ENCODE results near the gene ANKDD1B.
"Not testable (repeated sequence)": the region's sequence is repeated elsewhere in the genome, so short reads cannot be mapped to it uniquely, and the experiment has no call there.

Gene ANKDD1B

GRCh38 chr5:75681125-75681830 is 70.0 kb downstream of the ANKDD1B start:
- Mint-ChIP-seq H3K36me3 (ENCODE audit: low read depth) (peaks cover 33% of the 10 kb centered on the region), H3K4me1 (ENCODE audit: low read depth) (peaks cover 20% of the 10 kb centered on the region), H3K9me3 (no peaks in the 10 kb centered on the region), H3K27ac (no peak overlapping the region), H3K27me3 (ENCODE audit: low read depth) (no peaks in the 10 kb centered on the region), H3K4me3 (no peak overlapping the region)
- no peak for DNase-seq (ENCODE audit: low spot score)

GRCh38 chr5:75685141-75685540 is 73.9 kb downstream of the ANKDD1B start:
- Mint-ChIP-seq H3K4me3 (no peak overlapping the region), H3K27me3 (ENCODE audit: low read depth) (no peaks in the 10 kb centered on the region), H3K36me3 (ENCODE audit: low read depth) (peaks cover 36% of the 10 kb centered on the region), H3K9me3 (no peaks in the 10 kb centered on the region), H3K4me1 (ENCODE audit: low read depth) (peaks cover 5% of the 10 kb centered on the region), H3K27ac (no peak overlapping the region)
- DNase-seq (ENCODE audit: low spot score) = no peak

GRCh38 chr5:75686480-75686879 is 75.2 kb downstream of the ANKDD1B start:
- no peaks in the 10 kb centered on the region for H3K27me3 Mint-ChIP-seq (ENCODE audit: low read depth)
- no peak overlapping the region for H3K27ac Mint-ChIP-seq
- peaks cover 41% of the 10 kb centered on the region for H3K36me3 Mint-ChIP-seq (ENCODE audit: low read depth)
- no peak overlapping the region for H3K4me3 Mint-ChIP-seq
- DNase-seq (ENCODE audit: low spot score) = no peak
- peaks cover 4% of the 10 kb centered on the region for H3K4me1 Mint-ChIP-seq (ENCODE audit: low read depth)
- H3K9me3 Mint-ChIP-seq = no peaks in the 10 kb centered on the region

GRCh38 chr5:75690669-75691068 is 79.4 kb downstream of the ANKDD1B start:
- Mint-ChIP-seq H3K27ac (peak overlapping the region; percentile 38), H3K4me3 (no peak overlapping the region), H3K36me3 (ENCODE audit: low read depth) (peaks cover 52% of the 10 kb centered on the region), H3K27me3 (ENCODE audit: low read depth) (no peaks in the 10 kb centered on the region), H3K4me1 (ENCODE audit: low read depth) (peaks cover 4% of the 10 kb centered on the region), H3K9me3 (no peaks in the 10 kb centered on the region)
- DNase-seq (ENCODE audit: low spot score) = no peak

GRCh38 chr5:75694781-75695180 is 83.5 kb downstream of the ANKDD1B start:
- DNase-seq (ENCODE audit: low spot score) = no peak
- Mint-ChIP-seq H3K9me3 (peaks cover 5% of the 10 kb centered on the region), H3K36me3 (ENCODE audit: low read depth) (peaks cover 52% of the 10 kb centered on the region), H3K27ac (no peak overlapping the region), H3K4me3 (no peak overlapping the region), H3K27me3 (ENCODE audit: low read depth) (no peaks in the 10 kb centered on the region), H3K4me1 (ENCODE audit: low read depth) (peaks cover 2% of the 10 kb centered on the region)

GRCh38 chr5:75695472-75696351 is 84.5 kb downstream of the ANKDD1B start:
- H3K27ac Mint-ChIP-seq; H3K9me3 Mint-ChIP-seq; H3K4me3 Mint-ChIP-seq; H3K27me3 Mint-ChIP-seq (ENCODE audit: low read depth); H3K4me1 Mint-ChIP-seq (ENCODE audit: low read depth); DNase-seq (ENCODE audit: low spot score): not testable (repeated sequence)
- H3K36me3 Mint-ChIP-seq (ENCODE audit: low read depth) = peaks cover 51% of the 10 kb centered on the region

- H3K4me1 Mint-ChIP-seq (ENCODE audit: low read depth) = peaks cover 6% of the 10 kb centered on the region
- no peak overlapping the region for H3K27ac Mint-ChIP-seq
- DNase-seq (ENCODE audit: low spot score) = no peak
- peaks cover 53% of the 10 kb centered on the region for H3K36me3 Mint-ChIP-seq (ENCODE audit: low read depth)
- H3K27me3 Mint-ChIP-seq (ENCODE audit: low read depth) = no peaks in the 10 kb centered on the region
- no peak overlapping the region for H3K4me3 Mint-ChIP-seq
- H3K9me3 Mint-ChIP-seq = peaks cover 5% of the 10 kb centered on the region
These were observed 90.6 kb downstream of the ANKDD1B start for GRCh38 chr5:75701856-75702255.

- Mint-ChIP-seq H3K9me3 (no peaks in the 10 kb centered on the region), H3K27ac (no peak overlapping the region), H3K27me3 (ENCODE audit: low read depth) (no peaks in the 10 kb centered on the region), H3K36me3 (ENCODE audit: low read depth) (peaks cover 50% of the 10 kb centered on the region), H3K4me1 (ENCODE audit: low read depth) (peaks cover 18% of the 10 kb centered on the region), H3K4me3 (no peak overlapping the region)
- no peak for DNase-seq (ENCODE audit: low spot score)
These were observed 94.8 kb downstream of the ANKDD1B start for GRCh38 chr5:75706016-75706415.

GRCh38 chr5:75706775-75707174 is 95.5 kb downstream of the ANKDD1B start:
- Mint-ChIP-seq H3K36me3 (ENCODE audit: low read depth) (peaks cover 48% of the 10 kb centered on the region), H3K4me3 (no peak overlapping the region), H3K9me3 (no peaks in the 10 kb centered on the region), H3K4me1 (ENCODE audit: low read depth) (peaks cover 21% of the 10 kb centered on the region), H3K27ac (no peak overlapping the region), H3K27me3 (ENCODE audit: low read depth) (no peaks in the 10 kb centered on the region)
- DNase-seq (ENCODE audit: low spot score) = no peak

GRCh38 chr5:75707911-75708509 is 96.8 kb downstream of the ANKDD1B start:
- H3K4me3 Mint-ChIP-seq = no peak overlapping the region
- no peak overlapping the region for H3K27ac Mint-ChIP-seq
- H3K27me3 Mint-ChIP-seq (ENCODE audit: low read depth) = no peaks in the 10 kb centered on the region
- no peaks in the 10 kb centered on the region for H3K9me3 Mint-ChIP-seq
- peaks cover 42% of the 10 kb centered on the region for H3K36me3 Mint-ChIP-seq (ENCODE audit: low read depth)
- peaks cover 26% of the 10 kb centered on the region for H3K4me1 Mint-ChIP-seq (ENCODE audit: low read depth)
- DNase-seq (ENCODE audit: low spot score) = no peak

GRCh38 chr5:75710637-75711036 is 99.4 kb downstream of the ANKDD1B start:
- Mint-ChIP-seq H3K27ac (peak overlapping the region; percentile 45), H3K36me3 (ENCODE audit: low read depth) (peaks cover 45% of the 10 kb centered on the region), H3K9me3 (no peaks in the 10 kb centered on the region), H3K27me3 (ENCODE audit: low read depth) (no peaks in the 10 kb centered on the region), H3K4me3 (no peak overlapping the region), H3K4me1 (ENCODE audit: low read depth) (peaks cover 41% of the 10 kb centered on the region)
- DNase-seq (ENCODE audit: low spot score) = no peak

GRCh38 chr5:75711151-75711550 is 99.9 kb downstream of the ANKDD1B start:
- no peak overlapping the region for H3K27ac Mint-ChIP-seq
- no peaks in the 10 kb centered on the region for H3K9me3 Mint-ChIP-seq
- peaks cover 42% of the 10 kb centered on the region for H3K4me1 Mint-ChIP-seq (ENCODE audit: low read depth)
- peaks cover 46% of the 10 kb centered on the region for H3K36me3 Mint-ChIP-seq (ENCODE audit: low read depth)
- H3K27me3 Mint-ChIP-seq (ENCODE audit: low read depth) = no peaks in the 10 kb centered on the region
- no peak for DNase-seq (ENCODE audit: low spot score)
- no peak overlapping the region for H3K4me3 Mint-ChIP-seq

- Mint-ChIP-seq H3K27me3 (ENCODE audit: low read depth) (no peaks in the 10 kb centered on the region), H3K27ac (no peak overlapping the region), H3K4me1 (ENCODE audit: low read depth) (peaks cover 44% of the 10 kb centered on the region), H3K36me3 (ENCODE audit: low read depth) (peaks cover 49% of the 10 kb centered on the region), H3K9me3 (no peaks in the 10 kb centered on the region), H3K4me3 (no peak overlapping the region)
- no peak for DNase-seq (ENCODE audit: low spot score)
These were observed 100.8 kb downstream of the ANKDD1B start for GRCh38 chr5:75712091-75712490.

GRCh38 chr5:75716715-75717081 is 105.4 kb downstream of the ANKDD1B start:
- H3K4me3 Mint-ChIP-seq = peak overlapping the region; percentile 100
- H3K4me1 Mint-ChIP-seq (ENCODE audit: low read depth) = peaks cover 33% of the 10 kb centered on the region
- H3K27ac Mint-ChIP-seq = peak overlapping the region; percentile 100
- peaks cover 28% of the 10 kb centered on the region for H3K36me3 Mint-ChIP-seq (ENCODE audit: low read depth)
- DNase-seq (ENCODE audit: low spot score) = peak; percentile 14
- H3K9me3 Mint-ChIP-seq = no peaks in the 10 kb centered on the region
- peaks cover 3% of the 10 kb centered on the region for H3K27me3 Mint-ChIP-seq (ENCODE audit: low read depth)

Measured in T-helper 2 cell treated with Interferon-gamma antibody and Interleukin-4, amounts not matched to agents 5 μg/mL and 100 μg/mL, for 36 hours (primary cell).